Measurements from ENCODE around the gene RABEP2. TPM values are rescaled to one million over a fixed set of nuclear protein-coding genes. Genes with fewer than 3 reads are reported as not detected.
"Not testable (repeated sequence)": the region's sequence is repeated elsewhere in the genome, so short reads cannot be mapped to it uniquely, and the experiment has no call there.

Gene RABEP2
- polyA plus RNA-seq, 2 donors: 23.5 to 46.9 TPM

DNA sequence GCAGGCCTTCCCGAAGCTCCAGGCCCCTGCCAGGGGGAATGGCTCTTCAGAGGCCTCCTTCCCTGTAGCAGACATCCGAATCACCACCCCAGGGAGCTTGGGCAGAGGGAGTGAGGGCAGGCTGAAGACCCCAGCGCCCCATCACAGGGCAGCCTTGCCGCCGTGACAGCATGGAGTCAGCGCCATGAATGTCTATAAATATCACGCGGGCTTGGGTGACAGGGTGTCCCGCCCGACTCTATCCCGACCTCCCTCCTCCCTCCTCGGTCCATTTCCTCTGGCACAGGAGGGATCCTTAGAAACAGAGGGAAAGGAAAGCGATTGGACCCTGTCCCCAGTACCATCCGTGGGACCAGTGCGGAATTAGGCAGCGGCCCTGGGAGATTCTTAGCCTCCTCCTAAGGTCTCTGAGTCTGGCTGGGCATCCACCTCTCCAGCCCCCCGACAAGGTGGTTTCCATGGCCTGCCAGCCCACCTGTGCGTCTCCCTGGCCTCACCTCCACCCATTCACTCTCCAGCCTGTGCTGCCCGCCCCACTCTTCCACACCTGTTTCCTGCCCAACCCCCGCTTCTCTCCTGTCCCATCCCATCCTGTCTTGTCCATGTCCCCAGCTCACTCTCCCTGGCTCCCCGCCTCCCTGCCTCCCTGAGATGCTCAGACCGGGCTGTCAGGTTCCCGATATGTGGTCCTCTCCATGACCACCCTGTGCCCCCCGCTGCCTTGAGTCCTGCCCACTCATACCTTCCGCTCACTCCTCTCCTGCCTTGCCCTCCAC lies 41.6 kb downstream of the RABEP2 start:
- WGBS, 2 donors: 62 to 69% methylated on average over 24 to 25 of the region's 25 CpGs
- Histone ChIP-seq H3K36me3 (ENCODE audit: control insufficient read depth in 2 of 2, insufficient read depth in 2 of 2, low read length in 1 of 2) (no peaks in the 10 kb centered on the region), H3K9me3 (ENCODE audit: control insufficient read depth in 2 of 2, insufficient read depth in 1 of 2, low read depth in 1 of 2, low read length in 1 of 2) (no peaks in the 10 kb centered on the region), H3K4me3 (ENCODE audit: low read depth in 1 of 2, low read length in 2 of 2) (no peak overlapping the region), H3K27ac (ENCODE audit: low read depth in 2 of 2, low read length in 1 of 2) (no peak overlapping the region), H3K4me1 (ENCODE audit: control insufficient read depth in 2 of 2, insufficient read depth in 2 of 2, low read length in 1 of 2) (peaks cover 0 to 12% of the 10 kb centered on the region in 2 donors), H3K27me3 (ENCODE audit: control insufficient read depth in 1 of 2, insufficient read depth in 2 of 2, low read length in 2 of 2) (peaks cover 0 to 3% of the 10 kb centered on the region in 2 donors)

DNA sequence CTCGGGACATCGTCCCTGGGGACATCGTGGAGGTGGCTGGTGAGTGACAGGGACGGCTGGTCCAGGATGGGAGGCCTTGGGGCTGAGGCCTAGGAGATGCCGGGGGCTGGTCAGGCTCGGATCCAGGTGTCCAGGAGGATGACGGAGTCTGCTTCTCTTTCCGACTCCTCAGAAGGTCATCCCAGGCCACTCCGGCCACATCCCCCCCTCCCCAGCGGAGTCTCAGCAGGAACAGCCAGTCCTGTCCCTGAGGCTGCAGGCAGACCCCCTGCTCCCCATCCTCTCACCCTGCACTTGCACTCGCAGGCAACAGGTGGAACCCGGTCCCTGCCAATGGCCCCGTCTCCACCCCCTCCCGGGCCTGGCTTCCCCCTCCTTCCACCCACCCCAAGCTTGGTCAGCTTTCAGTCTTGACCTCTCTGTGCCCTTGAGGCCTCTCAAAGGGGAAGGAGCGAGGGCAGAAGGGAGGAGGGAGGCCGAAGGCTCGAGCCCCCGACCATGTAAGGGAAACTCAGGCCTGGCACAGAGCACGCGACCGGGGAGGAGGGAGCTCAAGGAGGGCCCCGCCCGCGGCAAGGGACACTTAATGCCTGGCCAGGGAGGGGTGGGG lies 42.4 kb downstream of the RABEP2 start:
- Histone ChIP-seq H3K9me3 (ENCODE audit: control insufficient read depth in 2 of 2, insufficient read depth in 1 of 2, low read depth in 1 of 2, low read length in 1 of 2) (no peaks in the 10 kb centered on the region), H3K4me1 (ENCODE audit: control insufficient read depth in 2 of 2, insufficient read depth in 2 of 2, low read length in 1 of 2) (peaks cover 0 to 12% of the 10 kb centered on the region in 2 donors), H3K27ac (ENCODE audit: low read depth in 2 of 2, low read length in 1 of 2) (no peak overlapping the region), H3K27me3 (ENCODE audit: control insufficient read depth in 1 of 2, insufficient read depth in 2 of 2, low read length in 2 of 2) (peaks cover 0 to 3% of the 10 kb centered on the region in 2 donors), H3K4me3 (ENCODE audit: low read depth in 1 of 2, low read length in 2 of 2) (no peak overlapping the region), H3K36me3 (ENCODE audit: control insufficient read depth in 2 of 2, insufficient read depth in 2 of 2, low read length in 1 of 2) (no peaks in the 10 kb centered on the region)
- 45 to 46% methylated on average over 23 to 24 of the region's 24 CpGs for WGBS, 2 donors

DNA sequence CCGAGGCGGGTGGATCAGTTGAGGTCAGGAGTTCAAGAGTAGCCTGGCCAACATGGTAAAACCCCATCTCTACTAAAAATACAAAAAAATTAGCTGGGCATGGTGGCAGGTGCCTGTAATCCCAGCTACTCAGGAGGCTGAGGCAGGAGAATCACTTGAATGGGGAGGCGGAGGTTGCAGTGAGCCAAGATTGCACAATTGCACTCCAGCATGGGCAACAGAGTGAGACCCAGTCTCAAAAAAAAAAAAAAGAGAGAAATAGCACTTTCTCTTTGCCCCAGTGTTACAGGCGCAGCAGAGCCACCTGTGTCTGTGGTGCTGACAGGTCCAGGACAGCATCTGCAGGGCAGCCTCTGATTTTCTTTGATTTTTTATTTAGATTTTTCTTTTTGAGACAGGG lies 43.5 kb downstream of the RABEP2 start:
- not testable (repeated sequence) for H3K9me3 ChIP-seq (ENCODE audit: control insufficient read depth in 2 of 2, insufficient read depth in 1 of 2, low read depth in 1 of 2, low read length in 1 of 2); H3K36me3 ChIP-seq (ENCODE audit: control insufficient read depth in 2 of 2, insufficient read depth in 2 of 2, low read length in 1 of 2); H3K27me3 ChIP-seq (ENCODE audit: control insufficient read depth in 1 of 2, insufficient read depth in 2 of 2, low read length in 2 of 2); H3K27ac ChIP-seq (ENCODE audit: low read depth in 2 of 2, low read length in 1 of 2); H3K4me3 ChIP-seq (ENCODE audit: low read depth in 1 of 2, low read length in 2 of 2)
- 81 to 86% methylated on average over 4 of the region's 4 CpGs for WGBS, 2 donors
- peaks cover 0 to 12% of the 10 kb centered on the region in 2 donors for H3K4me1 ChIP-seq (ENCODE audit: control insufficient read depth in 2 of 2, insufficient read depth in 2 of 2, low read length in 1 of 2)

DNA sequence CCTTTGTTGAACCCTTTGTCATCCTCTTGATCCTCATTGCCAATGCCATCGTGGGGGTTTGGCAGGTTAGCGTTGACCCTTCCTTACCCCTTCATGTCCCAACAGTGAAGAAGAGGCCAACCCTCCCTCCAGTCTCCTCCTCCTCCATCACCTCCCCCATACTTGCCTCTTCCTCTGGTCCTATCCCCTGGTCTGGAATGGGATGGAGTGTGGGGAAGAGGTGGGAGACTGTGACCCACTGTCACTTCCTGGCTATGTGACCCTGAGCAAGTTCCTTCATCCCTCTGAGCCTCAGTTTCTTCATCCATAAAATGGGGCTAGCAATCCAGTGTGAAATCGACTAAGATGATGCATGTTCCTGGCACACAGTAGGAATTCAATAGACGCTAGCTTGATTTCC lies 44.1 kb downstream of the RABEP2 start:
- WGBS, 2 donors: 70 to 74% methylated on average over 4 of the region's 4 CpGs
- peaks cover 0 to 12% of the 10 kb centered on the region in 2 donors for H3K4me1 ChIP-seq (ENCODE audit: control insufficient read depth in 2 of 2, insufficient read depth in 2 of 2, low read length in 1 of 2)

DNA sequence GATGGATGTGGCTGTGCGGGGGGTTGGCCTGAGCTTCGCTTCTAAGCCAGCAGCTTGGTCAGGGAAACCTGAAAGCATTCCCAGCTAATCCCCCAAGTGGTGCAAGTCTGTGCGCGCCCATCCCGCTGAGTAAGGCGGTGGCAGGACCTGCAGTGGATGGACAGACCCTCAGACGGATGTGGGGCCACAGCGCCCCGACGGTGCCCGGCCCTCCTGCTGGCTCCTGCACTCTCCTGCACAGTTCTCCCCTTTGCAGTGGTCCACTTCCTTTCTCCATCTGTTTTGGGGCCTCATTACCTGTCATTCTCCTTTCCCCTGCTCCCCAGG lies 44.5 kb downstream of the RABEP2 start:
- WGBS, 2 donors: 19 to 24% methylated on average over 11 of the region's 11 CpGs
- no peak overlapping the region for H3K4me3 ChIP-seq (ENCODE audit: low read depth in 1 of 2, low read length in 2 of 2)
- no peak overlapping the region for H3K27ac ChIP-seq (ENCODE audit: low read depth in 2 of 2, low read length in 1 of 2)
- peaks cover 0 to 12% of the 10 kb centered on the region in 2 donors for H3K4me1 ChIP-seq (ENCODE audit: control insufficient read depth in 2 of 2, insufficient read depth in 2 of 2, low read length in 1 of 2)
- H3K36me3 ChIP-seq (ENCODE audit: control insufficient read depth in 2 of 2, insufficient read depth in 2 of 2, low read length in 1 of 2): no peaks in the 10 kb centered on the region
- H3K27me3 ChIP-seq (ENCODE audit: control insufficient read depth in 1 of 2, insufficient read depth in 2 of 2, low read length in 2 of 2): peaks cover 0 to 3% of the 10 kb centered on the region in 2 donors
- no peaks in the 10 kb centered on the region for H3K9me3 ChIP-seq (ENCODE audit: control insufficient read depth in 2 of 2, insufficient read depth in 1 of 2, low read depth in 1 of 2, low read length in 1 of 2)

More for the DNA sequence above, 44.1 kb downstream of the RABEP2 start:
- Histone ChIP-seq H3K36me3 (ENCODE audit: control insufficient read depth in 2 of 2, insufficient read depth in 2 of 2, low read length in 1 of 2) (no peaks in the 10 kb centered on the region), H3K4me3 (ENCODE audit: low read depth in 1 of 2, low read length in 2 of 2) (no peak overlapping the region), H3K27me3 (ENCODE audit: control insufficient read depth in 1 of 2, insufficient read depth in 2 of 2, low read length in 2 of 2) (peaks cover 0 to 3% of the 10 kb centered on the region in 2 donors), H3K27ac (ENCODE audit: low read depth in 2 of 2, low read length in 1 of 2) (no peak overlapping the region), H3K9me3 (ENCODE audit: control insufficient read depth in 2 of 2, insufficient read depth in 1 of 2, low read depth in 1 of 2, low read length in 1 of 2) (no peaks in the 10 kb centered on the region)

DNA sequence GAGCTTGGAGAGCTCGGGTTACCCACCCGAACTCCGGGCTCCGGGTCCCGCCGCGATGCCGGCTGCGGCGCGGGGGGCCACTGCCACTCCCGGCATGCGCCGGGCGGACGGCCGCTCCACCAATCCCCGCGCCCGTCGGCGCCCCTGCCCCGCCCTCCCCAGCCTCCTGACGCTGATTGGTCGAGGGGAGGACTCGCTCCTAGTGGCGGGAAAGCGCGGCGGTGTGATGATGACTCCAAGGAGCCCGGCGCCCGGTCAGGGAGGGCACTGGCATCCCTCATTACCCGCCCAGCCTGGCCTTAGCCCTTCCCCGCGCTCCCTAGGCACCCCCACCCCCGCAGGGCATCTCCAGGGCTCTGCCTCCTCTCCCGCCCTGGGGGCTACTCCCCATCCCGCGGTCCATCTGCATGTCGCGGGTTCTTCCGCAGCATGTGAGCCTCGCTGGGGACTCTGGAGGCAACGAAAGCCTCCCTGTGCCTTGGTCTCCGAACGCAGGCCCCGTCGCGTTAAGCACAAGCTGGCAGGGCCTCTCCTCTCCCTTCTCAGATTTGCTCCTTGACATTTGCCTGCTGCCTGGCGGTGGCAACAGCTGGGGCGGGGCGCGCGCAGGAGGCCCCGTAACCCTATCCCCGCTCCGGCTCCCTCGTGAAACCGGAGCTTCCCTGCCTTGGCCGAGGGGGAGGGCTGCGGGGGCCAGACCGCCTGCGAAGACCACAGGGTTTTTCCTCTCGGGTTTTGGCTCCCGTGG lies 45.0 kb downstream of the RABEP2 start:
- no peaks in the 10 kb centered on the region for H3K9me3 ChIP-seq (ENCODE audit: control insufficient read depth in 2 of 2, insufficient read depth in 1 of 2, low read depth in 1 of 2, low read length in 1 of 2)
- no peak overlapping the region for H3K27ac ChIP-seq (ENCODE audit: low read depth in 2 of 2, low read length in 1 of 2)
- H3K36me3 ChIP-seq (ENCODE audit: control insufficient read depth in 2 of 2, insufficient read depth in 2 of 2, low read length in 1 of 2): peaks cover 0 to 2% of the 10 kb centered on the region in 2 donors
- H3K4me3 ChIP-seq (ENCODE audit: low read depth in 1 of 2, low read length in 2 of 2): peak overlapping the region; percentile 46 to 69
- peaks cover 0 to 3% of the 10 kb centered on the region in 2 donors for H3K27me3 ChIP-seq (ENCODE audit: control insufficient read depth in 1 of 2, insufficient read depth in 2 of 2, low read length in 2 of 2)
- H3K4me1 ChIP-seq (ENCODE audit: control insufficient read depth in 2 of 2, insufficient read depth in 2 of 2, low read length in 1 of 2): peaks cover 0 to 12% of the 10 kb centered on the region in 2 donors
- WGBS, 2 donors: 2 to 3% methylated on average over 61 to 66 of the region's 66 CpGs

DNA sequence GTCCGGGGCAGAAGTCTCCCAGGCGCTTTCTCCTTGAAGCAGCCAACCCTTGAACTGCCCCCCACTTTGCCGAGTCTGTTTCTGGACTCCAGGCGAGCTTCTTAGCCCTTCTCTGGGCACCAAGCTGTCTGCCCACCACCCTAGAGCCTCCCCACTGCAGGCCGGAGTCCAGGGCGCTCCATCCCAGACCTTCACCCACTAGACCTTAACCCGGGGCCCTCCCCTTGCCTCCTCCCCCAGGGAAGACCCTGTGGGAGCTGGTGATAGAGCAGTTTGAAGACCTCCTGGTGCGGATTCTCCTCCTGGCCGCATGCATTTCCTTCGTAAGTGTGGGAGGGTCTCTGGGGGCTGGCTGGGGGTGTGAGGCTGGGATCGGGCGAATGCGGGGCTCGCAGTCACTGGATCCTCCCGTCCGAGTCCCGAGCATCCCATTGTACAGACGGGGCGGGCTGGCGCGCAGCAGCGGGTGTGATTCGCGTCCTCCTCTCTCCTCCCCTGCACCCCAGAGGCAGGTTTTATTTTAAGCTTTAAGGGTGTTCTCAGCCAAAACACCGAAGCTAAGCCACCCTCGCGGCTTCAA lies 45.7 kb downstream of the RABEP2 start:
- Histone ChIP-seq H3K4me1 (ENCODE audit: control insufficient read depth in 2 of 2, insufficient read depth in 2 of 2, low read length in 1 of 2) (peaks cover 0 to 12% of the 10 kb centered on the region in 2 donors), H3K36me3 (ENCODE audit: control insufficient read depth in 2 of 2, insufficient read depth in 2 of 2, low read length in 1 of 2) (peaks cover 0 to 2% of the 10 kb centered on the region in 2 donors), H3K4me3 (ENCODE audit: low read depth in 1 of 2, low read length in 2 of 2) (peak overlapping the region; percentile 46 to 69), H3K27me3 (ENCODE audit: control insufficient read depth in 1 of 2, insufficient read depth in 2 of 2, low read length in 2 of 2) (peaks cover 0 to 3% of the 10 kb centered on the region in 2 donors), H3K27ac (ENCODE audit: low read depth in 2 of 2, low read length in 1 of 2) (no peak overlapping the region), H3K9me3 (ENCODE audit: control insufficient read depth in 2 of 2, insufficient read depth in 1 of 2, low read depth in 1 of 2, low read length in 1 of 2) (no peaks in the 10 kb centered on the region)
- WGBS, 2 donors: 2% methylated on average over 27 of the region's 27 CpGs

DNA sequence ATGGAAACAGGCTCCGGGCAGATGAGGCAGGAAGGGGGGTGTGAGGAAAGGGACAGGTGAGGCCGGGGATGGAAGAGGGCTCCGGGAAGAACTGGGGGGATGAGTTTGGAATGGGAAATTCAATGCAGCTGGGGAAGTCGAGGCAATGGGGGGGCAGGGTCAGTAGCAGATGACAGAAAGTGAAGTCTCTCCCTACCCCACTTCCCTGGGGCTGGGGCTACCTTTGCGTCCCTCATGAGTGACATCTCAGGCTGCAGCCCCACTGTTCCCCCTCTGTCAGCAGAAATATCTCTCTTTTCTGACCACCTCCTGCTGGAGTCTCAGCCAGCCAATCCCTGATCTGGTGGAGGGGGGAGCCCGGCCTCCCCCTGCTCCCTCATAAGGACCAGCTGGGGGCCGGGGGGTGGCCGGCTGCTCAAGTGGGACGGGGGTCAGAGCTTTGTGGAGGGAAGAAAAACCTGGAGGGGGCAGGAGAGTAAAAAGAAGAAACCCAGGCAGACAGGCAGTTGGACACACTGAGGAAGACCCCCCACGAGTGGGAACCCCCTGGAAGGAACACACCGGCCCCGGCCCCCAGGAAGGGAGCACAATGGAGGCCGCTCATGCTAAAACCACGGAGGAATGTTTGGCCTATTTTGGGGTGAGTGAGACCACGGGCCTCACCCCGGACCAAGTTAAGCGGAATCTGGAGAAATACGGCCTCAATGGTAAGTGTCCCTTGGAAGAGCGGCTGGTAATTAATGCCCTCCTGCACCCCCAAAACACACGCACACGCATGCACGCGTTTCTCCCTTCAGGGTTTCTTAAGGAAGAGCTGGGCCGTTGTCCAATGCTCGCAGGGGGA lies 46.7 kb downstream of the RABEP2 start, which contains the start of gene ATP2A1:
Gene ATP2A1 (plus strand): TSS at position 406 of the 844 bp plus-strand sequence. CDS start 184 bp downstream, at position 590.
- peak within 1 kb of the TSS; percentile 46 to 69 for H3K4me3 ChIP-seq (ENCODE audit: low read depth in 1 of 2, low read length in 2 of 2)
- no peak within 1 kb of the TSS for H3K27ac ChIP-seq (ENCODE audit: low read depth in 2 of 2, low read length in 1 of 2)
- peaks cover 0 to 12% of the 10 kb centered on the region in 2 donors for H3K4me1 ChIP-seq (ENCODE audit: control insufficient read depth in 2 of 2, insufficient read depth in 2 of 2, low read length in 1 of 2)
- peaks cover 0 to 3% of the 10 kb centered on the region in 2 donors for H3K27me3 ChIP-seq (ENCODE audit: control insufficient read depth in 1 of 2, insufficient read depth in 2 of 2, low read length in 2 of 2)
- WGBS, 2 donors: 65 to 70% methylated on average over 25 of the region's 25 CpGs
- H3K36me3 ChIP-seq (ENCODE audit: control insufficient read depth in 2 of 2, insufficient read depth in 2 of 2, low read length in 1 of 2): peaks cover 0 to 7% of the 10 kb centered on the region in 2 donors
- H3K9me3 ChIP-seq (ENCODE audit: control insufficient read depth in 2 of 2, insufficient read depth in 1 of 2, low read depth in 1 of 2, low read length in 1 of 2): no peaks in the 10 kb centered on the region
